ENCODE measurements around the gene PEX11A. TPM values are rescaled to one million over a fixed set of nuclear protein-coding genes. Genes with fewer than 3 reads are reported as not detected.

PEX11A gene, protein sequence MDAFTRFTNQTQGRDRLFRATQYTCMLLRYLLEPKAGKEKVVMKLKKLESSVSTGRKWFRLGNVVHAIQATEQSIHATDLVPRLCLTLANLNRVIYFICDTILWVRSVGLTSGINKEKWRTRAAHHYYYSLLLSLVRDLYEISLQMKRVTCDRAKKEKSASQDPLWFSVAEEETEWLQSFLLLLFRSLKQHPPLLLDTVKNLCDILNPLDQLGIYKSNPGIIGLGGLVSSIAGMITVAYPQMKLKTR
- total RNA-seq (2014; rRNA removed; shearing (Covaris generic)), result 1.4 and 2.0 TPM in 2 replicates

GRCh38 chr15:89690276-89691218 is at the start of gene PEX11A, which contains the start of gene WDR93:
Gene PEX11A, minus strand, starts transcription at chr15:89690754. Its CDS starts 122 bp downstream, at chr15:89690632.
Gene WDR93, plus strand, starts transcription at chr15:89690811. Its CDS starts 10,936 bp downstream, at chr15:89701747.
- DNase-seq, result peak; percentile 60 to 68
- peak within 1 kb of the TSS; percentile 65 for H3K4me3 ChIP-seq
- H3K9me3 ChIP-seq (replicated peaks), result no peaks in the 10 kb centered on the region
- no peak within 1 kb of the TSS for H3K27ac ChIP-seq
- H3K27me3 ChIP-seq, result 0 out of 2 replicates have a peak, but pooled peaks cover 5% of the 10 kb centered on the region
- H3K4me1 ChIP-seq, result no peaks in the 10 kb centered on the region
- H3K36me3 ChIP-seq, result no peaks in the 10 kb centered on the region

DNA sequence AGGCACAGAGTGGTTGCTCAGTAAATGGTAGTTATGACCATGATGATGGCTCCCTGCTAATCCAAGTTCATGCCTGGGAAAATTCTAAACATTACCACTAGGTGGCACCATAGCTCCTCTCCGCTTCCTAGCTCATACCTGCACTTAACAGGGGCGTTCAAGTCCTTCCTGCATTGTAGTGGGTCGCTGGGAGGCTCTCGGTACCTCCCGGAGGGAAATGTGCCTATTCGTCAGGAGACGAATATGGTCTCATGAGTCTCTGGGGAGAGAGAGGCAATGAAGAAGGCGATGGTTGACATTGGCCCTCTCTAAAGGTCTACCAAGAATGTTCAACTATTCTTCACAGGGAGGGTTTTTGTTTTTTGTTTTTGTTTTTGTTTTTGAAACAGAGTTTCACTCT is 49.6 kb upstream of the PEX11A start:
- no peak overlapping the region for H3K4me3 ChIP-seq

DNA sequence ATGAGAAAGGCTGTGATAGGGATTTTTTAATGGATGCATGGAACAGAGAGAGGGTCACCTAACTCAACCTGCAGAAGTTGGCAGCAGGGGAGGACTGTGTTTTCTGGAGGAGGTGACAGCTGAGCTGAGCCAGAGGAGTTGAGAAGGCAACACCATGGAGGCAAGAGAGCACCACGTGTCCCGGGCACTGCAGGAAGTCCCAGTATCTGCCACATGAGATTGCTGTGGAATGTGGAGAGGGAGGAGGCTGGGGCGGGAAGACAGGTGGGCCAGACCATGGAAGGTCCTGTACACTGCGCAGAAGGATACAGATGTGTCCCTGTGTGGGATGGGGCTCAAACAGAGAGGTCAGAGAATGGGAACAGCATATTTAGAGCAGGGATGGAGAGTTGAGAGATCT is 45.2 kb upstream of the PEX11A start:
- no peak overlapping the region for H3K27ac ChIP-seq
- no peaks in the 10 kb centered on the region for H3K4me1 ChIP-seq
- no peak for DNase-seq
- H3K4me3 ChIP-seq, result no peak overlapping the region
- H3K27me3 ChIP-seq, result no peaks in the 10 kb centered on the region
- no peaks in the 10 kb centered on the region for H3K36me3 ChIP-seq
- H3K9me3 ChIP-seq (replicated peaks), result no peaks in the 10 kb centered on the region

More for the DNA sequence above, 49.6 kb upstream of the PEX11A start:
- peak; percentile 49 to 83 for DNase-seq
- H3K27ac ChIP-seq, result no peak overlapping the region
- H3K4me1 ChIP-seq, result no peaks in the 10 kb centered on the region
- H3K36me3 ChIP-seq, result no peaks in the 10 kb centered on the region
- H3K27me3 ChIP-seq, result peaks cover 6% of the 10 kb centered on the region; the same call in 1 of the 2 replicates
- no peaks in the 10 kb centered on the region for H3K9me3 ChIP-seq (replicated peaks)

- no peak for DNase-seq
- Histone ChIP-seq H3K9me3 (replicated peaks) (no peaks in the 10 kb centered on the region), H3K4me1 (no peaks in the 10 kb centered on the region), H3K4me3 (no peak overlapping the region), H3K27me3 (no peaks in the 10 kb centered on the region; the same call in 1 of the 2 replicates), H3K36me3 (no peaks in the 10 kb centered on the region), H3K27ac (no peak overlapping the region)
Observed at GRCh38 chr15:89732451-89733172, 42.1 kb upstream of the PEX11A start.

DNA sequence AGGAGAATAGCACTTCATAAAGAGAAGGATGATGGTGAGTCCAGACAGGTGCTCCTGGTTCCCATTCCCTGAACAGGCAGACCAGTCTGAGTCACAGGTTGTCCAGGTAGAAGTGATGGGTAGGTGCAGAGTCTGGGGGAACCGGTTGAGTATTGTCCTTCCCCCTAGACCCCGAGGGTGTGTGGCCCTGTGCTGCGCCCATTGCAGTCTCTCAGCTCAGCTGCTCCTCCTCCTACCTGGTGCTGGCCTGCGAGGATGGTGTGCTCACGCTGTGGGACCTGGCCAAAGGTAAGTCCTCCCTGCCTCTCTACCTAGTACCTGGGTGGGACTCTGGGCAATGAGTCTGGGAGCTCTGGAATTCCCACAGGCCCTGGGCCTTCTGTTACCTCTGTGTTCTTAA is 40.7 kb upstream of the PEX11A start:
- H3K27ac ChIP-seq, result no peak overlapping the region
- H3K4me1 ChIP-seq, result no peaks in the 10 kb centered on the region
- no peaks in the 10 kb centered on the region for H3K9me3 ChIP-seq (replicated peaks)
- H3K4me3 ChIP-seq, result no peak overlapping the region
- H3K27me3 ChIP-seq, result no peaks in the 10 kb centered on the region; the same call in 1 of the 2 replicates
- DNase-seq, result no peak
- H3K36me3 ChIP-seq, result no peaks in the 10 kb centered on the region

DNA sequence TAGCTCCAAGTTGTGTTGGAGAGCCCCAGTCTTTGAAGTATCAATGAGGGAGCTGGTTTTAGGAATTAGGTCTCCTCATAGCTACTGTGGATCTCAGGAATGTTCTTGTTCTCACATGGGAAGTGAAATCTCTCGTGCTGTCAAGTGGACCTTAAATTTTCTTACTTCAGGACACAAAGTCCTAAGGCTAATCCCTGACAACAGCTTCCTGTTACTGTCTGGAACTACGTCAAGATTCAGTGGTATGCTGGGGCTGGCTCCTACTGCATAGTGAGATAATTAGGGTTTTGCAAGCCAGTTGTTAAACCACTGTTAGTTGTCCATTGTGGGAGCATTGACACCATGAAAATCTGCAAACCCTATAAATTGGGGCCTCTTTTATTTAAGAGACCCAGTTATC is 37.7 kb upstream of the PEX11A start:
- Histone ChIP-seq H3K36me3 (no peaks in the 10 kb centered on the region), H3K4me1 (no peaks in the 10 kb centered on the region), H3K27me3 (no peaks in the 10 kb centered on the region; the same call in 1 of the 2 replicates), H3K27ac (no peak overlapping the region), H3K9me3 (replicated peaks) (no peaks in the 10 kb centered on the region), H3K4me3 (no peak overlapping the region)
- no peak for DNase-seq

DNA sequence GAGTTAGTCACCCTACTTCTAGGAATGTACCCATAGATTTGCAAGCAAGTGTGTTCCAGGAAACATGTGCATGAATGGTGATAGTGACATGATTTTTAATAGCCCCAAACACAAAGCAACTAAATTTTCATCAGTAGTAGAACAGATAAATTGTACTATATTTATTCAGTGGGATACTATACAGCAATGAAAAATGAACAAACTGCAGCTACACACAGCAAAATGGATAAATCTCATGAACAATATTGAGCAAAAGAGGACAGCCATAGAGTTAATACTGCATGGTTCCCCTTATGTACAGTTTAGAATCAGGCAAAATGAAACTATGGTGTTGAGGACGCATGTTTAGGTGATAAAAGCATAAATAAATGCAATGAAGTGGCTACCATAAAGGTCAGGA is 34.5 kb upstream of the PEX11A start:
- H3K36me3 ChIP-seq, result no peaks in the 10 kb centered on the region
- H3K4me3 ChIP-seq, result no peak overlapping the region
- H3K4me1 ChIP-seq, result no peaks in the 10 kb centered on the region
- no peak overlapping the region for H3K27ac ChIP-seq
- DNase-seq, result no peak
- H3K9me3 ChIP-seq (replicated peaks), result no peaks in the 10 kb centered on the region
- H3K27me3 ChIP-seq, result no peaks in the 10 kb centered on the region; the same call in 1 of the 2 replicates

GRCh38 chr15:89724621-89725020 is 34.1 kb upstream of the PEX11A start:
- no peaks in the 10 kb centered on the region for H3K9me3 ChIP-seq (replicated peaks)
- H3K27ac ChIP-seq, result no peak overlapping the region
- H3K36me3 ChIP-seq, result no peaks in the 10 kb centered on the region
- H3K4me1 ChIP-seq, result no peaks in the 10 kb centered on the region
- no peak for DNase-seq
- H3K27me3 ChIP-seq, result no peaks in the 10 kb centered on the region; the same call in 1 of the 2 replicates
- H3K4me3 ChIP-seq, result no peak overlapping the region

DNA sequence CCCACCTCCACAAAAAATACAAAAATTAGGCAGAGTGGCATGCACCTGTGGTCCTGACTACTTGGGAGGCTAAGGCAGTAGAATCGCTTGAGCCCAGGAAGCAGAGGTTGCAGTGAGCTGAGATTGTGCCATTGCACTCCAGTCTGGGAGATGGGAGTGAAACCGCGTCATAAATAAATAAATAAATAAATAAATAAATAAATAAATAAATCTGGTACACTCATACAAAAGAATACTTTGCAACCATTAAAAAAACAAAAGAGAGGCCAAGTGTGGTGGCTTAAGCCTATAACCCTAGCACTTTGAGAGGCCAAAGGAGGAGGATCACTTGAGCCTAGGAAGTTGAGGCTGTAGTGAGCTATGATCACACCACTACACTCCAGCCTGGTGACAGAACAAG is 32.5 kb upstream of the PEX11A start:
- no peaks in the 10 kb centered on the region for H3K4me1 ChIP-seq
- no peaks in the 10 kb centered on the region for H3K27me3 ChIP-seq
- no peaks in the 10 kb centered on the region for H3K36me3 ChIP-seq
- H3K4me3 ChIP-seq, result no peak overlapping the region
- H3K27ac ChIP-seq, result no peak overlapping the region
- no peak for DNase-seq
- no peaks in the 10 kb centered on the region for H3K9me3 ChIP-seq (replicated peaks)

DNA sequence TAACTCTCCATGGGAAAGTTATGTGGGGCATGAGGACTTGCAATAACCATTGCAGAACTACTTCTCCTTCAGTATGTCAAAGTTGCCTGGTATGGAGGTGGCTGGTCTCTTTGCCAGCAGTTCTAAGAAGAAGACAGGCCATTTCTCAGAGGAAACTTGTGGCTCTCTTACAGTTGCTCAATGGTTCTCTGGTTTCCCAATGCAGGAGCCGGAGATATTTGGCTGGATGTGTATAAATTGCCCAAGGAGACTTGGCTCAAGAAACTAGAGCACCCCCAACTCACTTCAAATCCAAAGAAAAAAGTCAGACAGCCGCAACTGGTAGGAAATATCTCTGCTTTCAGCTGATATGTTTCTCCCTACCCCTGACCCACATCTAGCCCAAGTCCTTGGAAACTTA is 24.2 kb upstream of the PEX11A start:
- no peak for DNase-seq
- no peak overlapping the region for H3K4me3 ChIP-seq
- no peaks in the 10 kb centered on the region for H3K9me3 ChIP-seq (replicated peaks)
- H3K27me3 ChIP-seq, result 0 out of 2 replicates have a peak, but pooled peaks cover 3% of the 10 kb centered on the region
- H3K4me1 ChIP-seq, result no peaks in the 10 kb centered on the region
- H3K27ac ChIP-seq, result no peak overlapping the region
- no peaks in the 10 kb centered on the region for H3K36me3 ChIP-seq

DNA sequence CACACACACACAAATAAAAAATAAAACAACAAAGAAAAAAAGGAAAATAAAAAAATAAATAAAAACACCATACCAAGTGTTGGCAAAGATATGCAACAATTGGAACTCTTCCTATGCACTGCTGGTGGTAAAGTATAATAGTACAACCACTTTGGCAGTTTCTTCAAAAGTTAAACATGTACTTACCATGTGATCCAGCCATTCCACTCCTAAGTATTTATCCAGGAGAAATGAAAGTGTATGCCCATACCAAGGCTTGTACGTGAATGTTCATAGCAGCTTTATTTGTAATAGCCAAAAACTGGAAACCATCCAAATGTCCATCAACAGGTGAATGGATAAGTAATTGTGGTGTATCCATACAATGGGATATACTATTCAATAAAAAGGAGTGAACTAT is 17.0 kb upstream of the PEX11A start:
- H3K9me3 ChIP-seq (replicated peaks), result no peaks in the 10 kb centered on the region
- no peak overlapping the region for H3K27ac ChIP-seq
- no peaks in the 10 kb centered on the region for H3K4me1 ChIP-seq
- H3K4me3 ChIP-seq, result no peak overlapping the region
- DNase-seq, result no peak
- H3K27me3 ChIP-seq, result peaks cover 9% of the 10 kb centered on the region; the same call in 1 of the 2 replicates
- no peaks in the 10 kb centered on the region for H3K36me3 ChIP-seq

- no peak overlapping the region for H3K27ac ChIP-seq
- no peak for DNase-seq
- H3K27me3 ChIP-seq, result peaks cover 13% of the 10 kb centered on the region; the same call in 1 of the 2 replicates
- H3K36me3 ChIP-seq, result no peaks in the 10 kb centered on the region
- H3K4me3 ChIP-seq, result no peak overlapping the region
- H3K4me1 ChIP-seq, result no peaks in the 10 kb centered on the region
- H3K9me3 ChIP-seq (replicated peaks), result no peaks in the 10 kb centered on the region
Observed at GRCh38 chr15:89704411-89704810, 13.9 kb upstream of the PEX11A start.

- DNase-seq, result no peak
- Histone ChIP-seq H3K27ac (no peak overlapping the region), H3K36me3 (no peaks in the 10 kb centered on the region), H3K4me1 (no peaks in the 10 kb centered on the region), H3K27me3 (0 out of 2 replicates have a peak, but pooled peaks cover 5% of the 10 kb centered on the region), H3K4me3 (no peak overlapping the region), H3K9me3 (replicated peaks) (no peaks in the 10 kb centered on the region)
Observed at GRCh38 chr15:89695198-89695597, 4.6 kb upstream of the PEX11A start.

DNA sequence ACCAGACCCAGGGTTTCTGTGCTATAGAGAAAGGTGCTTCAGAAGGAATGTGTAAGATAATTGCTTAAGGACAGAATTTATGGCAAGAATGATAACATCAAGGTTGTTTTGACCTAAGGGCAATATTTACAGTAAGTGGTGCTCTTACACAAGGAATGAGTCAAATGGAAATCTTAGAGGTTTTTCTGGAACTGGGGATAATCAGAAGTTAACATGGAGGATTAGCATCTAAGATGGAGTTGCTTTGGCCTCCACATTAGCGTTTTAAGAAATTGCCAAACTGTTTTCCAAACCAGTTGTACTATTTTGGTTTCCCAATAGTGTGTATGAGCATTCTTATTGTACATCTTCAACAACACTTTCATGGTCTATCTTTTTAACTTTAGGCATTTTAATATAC is 3.1 kb upstream of the PEX11A start:
- H3K27ac ChIP-seq, result no peak overlapping the region
- H3K36me3 ChIP-seq, result no peaks in the 10 kb centered on the region
- H3K4me1 ChIP-seq, result no peaks in the 10 kb centered on the region
- no peak overlapping the region for H3K4me3 ChIP-seq
- no peaks in the 10 kb centered on the region for H3K9me3 ChIP-seq (replicated peaks)
- H3K27me3 ChIP-seq, result 0 out of 2 replicates have a peak, but pooled peaks cover 5% of the 10 kb centered on the region
- no peak for DNase-seq

Measured in SJCRH30 (cell line).